Islet of Langerhans (tissue), 1 donor: ENCODE results near the gene FAM222B.
"Not testable (repeated sequence)": the region's sequence is repeated elsewhere in the genome, so short reads cannot be mapped to it uniquely, and the experiment has no call there.

Experiments
- FAIRE-seq: peaks from one replicate; lab custom pipeline; 2011; peaks lifted over from hg19 to GRCh38; lab: Jason Lieb, UNC

The FAM222B gene

GRCh38 chr17:28745786-28746411 lies 96.7 kb downstream of the FAM222B start:
- FAIRE-seq: no peak

GRCh38 chr17:28744972-28745785 lies 97.4 kb downstream of the FAM222B start:
- FAIRE-seq: no peak

- FAIRE-seq: no peak
Measured at GRCh38 chr17:28744104-28744971, 98.3 kb downstream of the FAM222B start.

GRCh38 chr17:28743243-28744103 lies 99.1 kb downstream of the FAM222B start, which contains the start of gene TRAF4:
Gene TRAF4 (plus strand): TSS chr17:28744011. CDS start chr17:28744113, 102 bp downstream.
- no peak for FAIRE-seq

GRCh38 chr17:28741358-28742349 lies 100.9 kb downstream of the FAM222B start:
- FAIRE-seq: no peak

GRCh38 chr17:28740406-28741357 lies 101.9 kb downstream of the FAM222B start:
- FAIRE-seq: no peak

GRCh38 chr17:28738680-28739384 lies 103.8 kb downstream of the FAM222B start:
- FAIRE-seq: no peak

GRCh38 chr17:28737770-28738679 lies 104.6 kb downstream of the FAM222B start:
- no peak for FAIRE-seq

GRCh38 chr17:28737316-28737715 lies 105.3 kb downstream of the FAM222B start:
- no peak for FAIRE-seq

- FAIRE-seq: not testable (repeated sequence)
Measured at GRCh38 chr17:28735913-28736769, 106.4 kb downstream of the FAM222B start.

- no peak for FAIRE-seq
Measured at GRCh38 chr17:28735242-28735722, 107.3 kb downstream of the FAM222B start.

GRCh38 chr17:28734712-28735241 lies 107.8 kb downstream of the FAM222B start:
- no peak for FAIRE-seq

GRCh38 chr17:28733346-28733745 lies 109.2 kb downstream of the FAM222B start:
- no peak for FAIRE-seq

- no peak for FAIRE-seq
Measured at GRCh38 chr17:28729950-28730330, 112.7 kb downstream of the FAM222B start.

GRCh38 chr17:28728364-28729200 lies 114.0 kb downstream of the FAM222B start, which contains the start of gene NEK8:
Gene NEK8 (plus strand): TSS chr17:28728788. CDS start chr17:28728814, 26 bp downstream.
- FAIRE-seq: no peak
